Subcutaneous adipose tissue (tissue), 4 donors: ENCODE results near the gene DOK3. TPM values are rescaled to one million over a fixed set of nuclear protein-coding genes. Genes with fewer than 3 reads are reported as not detected.

Experiments used
- CTCF ChIP-seq: fragments of 450-650 bp; IDR thresholded peaks from one replicate; pipeline ENCODE4 v1.5.1; 2016; ENCODE audit warnings: low read depth, mild to moderate bottlenecking, control low read depth, antibody characterized with exemption, moderate library complexity
- total RNA-seq, 4 donors: library from RNA; depleted of rRNA; stranded (reverse); fragments of >200 nt; gene quantifications; one replicate each; pipeline ENCODE4 v1.1.0, GENCODE V29; 2016

Gene DOK3
- total RNA-seq, 4 donors from 2014 or later: 8.5 to 20.6 (median 11.0) TPM

GRCh38 chr5:177494346-177495195, 15.1 kb downstream of the DOK3 start:
- no peak for TF ChIP-seq CTCF

- TF ChIP-seq CTCF: no peak
Observed at GRCh38 chr5:177493795-177494345, 15.8 kb downstream of the DOK3 start.

GRCh38 chr5:177492841-177493240, 16.8 kb downstream of the DOK3 start:
- no peak for TF ChIP-seq CTCF

GRCh38 chr5:177491983-177492746, 17.5 kb downstream of the DOK3 start:
- TF ChIP-seq CTCF: no peak

GRCh38 chr5:177491429-177491945, 18.1 kb downstream of the DOK3 start:
- no peak for TF ChIP-seq CTCF

- TF ChIP-seq CTCF: no peak
Observed at GRCh38 chr5:177490992-177491391, 18.6 kb downstream of the DOK3 start.
